Lung microvascular endothelial cell (primary cell): ENCODE measurements around the gene HRK. TPM values are rescaled to one million over a fixed set of nuclear protein-coding genes. Genes with fewer than 3 reads are reported as not detected.
"Not testable (repeated sequence)": the region's sequence is repeated elsewhere in the genome, so short reads cannot be mapped to it uniquely, and the experiment has no call there.

Experiments used
- DNase-seq, 2 donors: peaks; one replicate each; pipeline versions ENCODE4 v3.0.0 to v3.0.0-alpha.2; 2010; ENCODE audit warnings: low read depth in 2 of 2
- total RNA-seq: library from RNA; depleted of rRNA; stranded (reverse); fragments of >200 nt; gene quantifications from 2 replicates; pipeline ENCODE4 v1.2.1, GENCODE V29; 2014

The HRK gene
- total RNA-seq, 1 donor from 2014 or later = not detected

- no peak for DNase-seq
These were observed 61.1 kb downstream of the HRK start for GRCh38 chr12:116820064-116820656.

- peak; percentile 94 to 96 for DNase-seq
These were observed 62.1 kb downstream of the HRK start for GRCh38 chr12:116818948-116819832.

GRCh38 chr12:116818341-116818856 lies 62.8 kb downstream of the HRK start:
- peak; percentile 78 to 83 for DNase-seq

- DNase-seq = not testable (repeated sequence)
These were observed 66.5 kb downstream of the HRK start for GRCh38 chr12:116814766-116815165.

GRCh38 chr12:116813271-116814041 lies 67.8 kb downstream of the HRK start:
- no peak for DNase-seq

GRCh38 chr12:116812238-116812637 lies 69.0 kb downstream of the HRK start:
- no peak for DNase-seq

- no peak for DNase-seq
These were observed 72.8 kb downstream of the HRK start for GRCh38 chr12:116808113-116809105.

GRCh38 chr12:116807546-116807945 lies 73.7 kb downstream of the HRK start:
- DNase-seq = no peak

- DNase-seq = no peak
These were observed 74.3 kb downstream of the HRK start for GRCh38 chr12:116806845-116807440.

Other genes with a start within 250 kb of the HRK start
- 17.9 and 24.4 TPM in 2 replicates for gene SPRING1, start 143.4 kb downstream of the HRK start, total RNA-seq
- 0.60 and 1.5 TPM in 2 replicates for gene RNFT2, start 143.1 kb downstream of the HRK start, total RNA-seq
- 7.0 and 9.5 TPM in 2 replicates for gene FBXW8, start 29.5 kb upstream of the HRK start, total RNA-seq
- gene TESC, start 218.0 kb upstream of the HRK start, total RNA-seq = 0.20 and 0.44 TPM in 2 replicates